GM21447 (cell line): ENCODE results near the gene CYP4F11.
"Not testable (repeated sequence)": the region's sequence is repeated elsewhere in the genome, so short reads cannot be mapped to it uniquely, and the experiment has no call there.

ENCODE experiments used
- ATAC-seq: cut with Tn5 transposase; IDR thresholded peaks from one replicate; pipeline ENCODE4 v1.9.1; 2021; ENCODE audit not compliant: unreplicated experiment

The CYP4F11 gene

DNA sequence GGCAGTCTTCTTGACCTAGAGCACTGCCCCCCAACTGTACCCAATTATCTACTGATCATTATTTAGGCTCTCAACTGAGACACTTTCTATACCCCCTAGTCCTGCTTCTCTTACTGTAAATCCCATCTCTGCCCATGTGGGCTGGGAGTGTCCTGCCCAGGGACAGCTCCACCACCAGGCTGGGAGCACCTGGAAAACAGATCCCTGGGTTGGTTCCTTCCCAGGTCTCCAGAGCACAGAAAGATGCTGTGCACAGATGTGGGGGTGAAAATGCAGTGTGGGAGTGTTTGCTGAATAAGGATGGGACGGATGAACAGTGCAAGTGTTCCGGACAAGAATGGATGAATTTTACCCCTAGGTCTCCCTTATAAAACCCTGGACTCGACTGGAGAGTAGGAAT, 49.2 kb downstream of the CYP4F11 start:
- no peak for ATAC-seq

DNA sequence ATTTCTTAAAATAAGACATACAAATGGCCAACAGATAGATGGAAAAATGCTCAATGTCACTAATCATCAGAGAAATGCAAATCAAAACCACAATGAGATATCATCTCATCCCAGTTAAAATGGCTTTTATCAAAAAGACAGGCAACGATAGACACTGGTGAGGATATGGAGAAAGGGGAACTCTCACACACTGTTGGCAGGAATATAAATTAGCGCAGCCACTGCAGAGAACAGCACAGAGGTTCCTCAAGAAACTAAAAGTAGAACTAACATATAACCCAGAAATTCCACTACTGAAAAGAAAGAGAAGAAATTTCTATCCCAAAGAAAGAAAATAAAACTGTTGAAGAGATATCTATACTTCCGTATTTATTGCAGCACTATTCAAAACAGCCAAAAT, 51.0 kb downstream of the CYP4F11 start:
- not testable (repeated sequence) for ATAC-seq

GRCh38 chr19:15874821-15875474, 59.4 kb downstream of the CYP4F11 start:
- ATAC-seq: no peak

- not testable (repeated sequence) for ATAC-seq
These were observed 60.6 kb downstream of the CYP4F11 start for GRCh38 chr19:15873771-15874170.

- no peak for ATAC-seq
These were observed 62.8 kb downstream of the CYP4F11 start for GRCh38 chr19:15871570-15871969.

DNA sequence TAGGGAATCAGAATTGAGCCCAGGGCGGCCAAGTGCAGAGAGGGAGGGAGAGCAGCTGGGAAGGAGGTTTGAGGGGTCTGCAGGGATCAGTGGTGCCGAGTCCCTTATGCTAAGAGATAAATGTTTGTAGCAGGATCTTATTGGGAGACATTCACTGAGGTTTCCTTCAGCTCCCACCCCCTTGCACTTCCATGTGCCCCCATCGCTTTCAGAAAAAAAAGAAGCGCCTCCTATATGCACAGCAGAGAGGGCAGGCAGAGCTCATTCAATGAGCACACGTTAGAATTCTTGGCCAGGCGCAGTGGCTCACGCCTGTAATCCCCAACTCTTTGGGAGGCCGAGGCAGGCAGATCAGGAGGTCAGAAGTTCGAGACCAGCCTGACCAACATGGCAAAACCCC, 64.5 kb downstream of the CYP4F11 start:
- no peak for ATAC-seq

GRCh38 chr19:15869109-15869555, 65.2 kb downstream of the CYP4F11 start:
- no peak for ATAC-seq

- ATAC-seq: no peak
These were observed 67.7 kb downstream of the CYP4F11 start for GRCh38 chr19:15866636-15867035.

- no peak for ATAC-seq
These were observed 69.5 kb downstream of the CYP4F11 start for GRCh38 chr19:15864824-15865223.

- no peak for ATAC-seq
These were observed 71.1 kb downstream of the CYP4F11 start for GRCh38 chr19:15863272-15863671.

DNA sequence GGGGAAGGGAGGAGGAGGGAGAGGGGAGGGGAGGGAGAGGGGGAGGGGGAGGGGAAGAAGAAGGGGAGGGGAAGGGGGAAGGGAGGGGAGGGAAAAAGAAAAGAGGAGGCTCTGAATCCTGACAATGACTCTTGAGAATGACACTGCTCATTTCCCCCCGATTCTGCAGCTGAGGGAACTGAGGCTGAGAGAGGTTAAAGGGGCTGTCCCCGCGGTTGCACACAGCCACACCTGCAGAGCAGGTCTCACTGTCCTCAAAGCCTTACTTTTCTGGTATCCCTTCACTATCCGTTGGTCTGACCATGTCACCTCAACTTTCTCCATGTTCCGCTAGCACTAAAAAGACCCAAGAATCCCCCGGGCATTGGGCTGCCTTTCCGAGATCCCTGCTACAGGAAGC, 71.9 kb downstream of the CYP4F11 start:
- no peak for ATAC-seq
